ENCODE results near the gene ACAP1.

Gene ACAP1

GRCh38 chr17:7391307-7391706, 55.0 kb downstream of the ACAP1 start:
- no peak for TF ChIP-seq MAX (IDR thresholded peaks at IDR 0.05)
- TF ChIP-seq USF1 (IDR thresholded peaks at IDR 0.05), result no peak
- no peak for TF ChIP-seq TAF1 (IDR thresholded peaks at IDR 0.05; ENCODE audit: low read depth)
- TF ChIP-seq TCF12 (IDR thresholded peaks at IDR 0.05; ENCODE audit: low read depth), result no peak
- TF ChIP-seq EP300 (IDR thresholded peaks at IDR 0.05; ENCODE audit: borderline replicate concordance), result no peak
- no peak for TF ChIP-seq TEAD4 (IDR thresholded peaks at IDR 0.05)
- TF ChIP-seq CEBPB (IDR thresholded peaks at IDR 0.05), result no peak
- TF ChIP-seq REST (IDR thresholded peaks at IDR 0.05; ENCODE audit: low read depth), result no peak
- no peak for TF ChIP-seq EGR1 (IDR thresholded peaks at IDR 0.05)
- TF ChIP-seq NFIC (IDR thresholded peaks at IDR 0.05), result no peak
- TF ChIP-seq YY1 (IDR thresholded peaks at IDR 0.05; ENCODE audit: low read depth), result no peak
- no peak for TF ChIP-seq RAD21 (IDR thresholded peaks at IDR 0.05; ENCODE audit: low read depth)
- no peak for TF ChIP-seq CREB1 (IDR thresholded peaks at IDR 0.05; ENCODE audit: low read depth)
- no peak for TF ChIP-seq FOXM1 (IDR thresholded peaks at IDR 0.05; ENCODE audit: borderline replicate concordance, low read depth)
- TF ChIP-seq ZBTB7A (IDR thresholded peaks at IDR 0.05; ENCODE audit: low read depth), result no peak

- no peak for TF ChIP-seq TEAD4 (IDR thresholded peaks at IDR 0.05)
- TF ChIP-seq EGR1 (IDR thresholded peaks at IDR 0.05), result no peak
- no peak; the same call in 1 of the 2 replicates for TF ChIP-seq TAF1 (IDR thresholded peaks at IDR 0.05; ENCODE audit: low read depth)
- no peak for TF ChIP-seq YY1 (IDR thresholded peaks at IDR 0.05; ENCODE audit: low read depth)
- no peak for TF ChIP-seq ZBTB7A (IDR thresholded peaks at IDR 0.05; ENCODE audit: low read depth)
- no peak for TF ChIP-seq TCF12 (IDR thresholded peaks at IDR 0.05; ENCODE audit: low read depth)
- TF ChIP-seq USF1 (IDR thresholded peaks at IDR 0.05), result no peak
- no peak for TF ChIP-seq MAX (IDR thresholded peaks at IDR 0.05)
- TF ChIP-seq NFIC (IDR thresholded peaks at IDR 0.05), result no peak
- TF ChIP-seq CREB1 (IDR thresholded peaks at IDR 0.05; ENCODE audit: low read depth), result no peak
- no peak for TF ChIP-seq EP300 (IDR thresholded peaks at IDR 0.05; ENCODE audit: borderline replicate concordance)
- TF ChIP-seq REST (IDR thresholded peaks at IDR 0.05; ENCODE audit: low read depth), result no peak
- TF ChIP-seq RAD21 (IDR thresholded peaks at IDR 0.05; ENCODE audit: low read depth), result no peak
- no peak for TF ChIP-seq CEBPB (IDR thresholded peaks at IDR 0.05)
- TF ChIP-seq FOXM1 (IDR thresholded peaks at IDR 0.05; ENCODE audit: borderline replicate concordance, low read depth), result no peak
Observed at GRCh38 chr17:7392696-7393612, 56.6 kb downstream of the ACAP1 start.

- TF ChIP-seq EGR1 (IDR thresholded peaks at IDR 0.05), result no peak
- TF ChIP-seq MAX (IDR thresholded peaks at IDR 0.05), result peak; percentile 32; the same call in 1 of the 2 replicates
- peak; percentile 43; the same call in 1 of the 2 replicates for TF ChIP-seq TEAD4 (IDR thresholded peaks at IDR 0.05)
- TF ChIP-seq USF1 (IDR thresholded peaks at IDR 0.05), result no peak
- TF ChIP-seq TCF12 (IDR thresholded peaks at IDR 0.05; ENCODE audit: low read depth), result no peak
- TF ChIP-seq ZBTB7A (IDR thresholded peaks at IDR 0.05; ENCODE audit: low read depth), result peak; percentile 76
- TF ChIP-seq NFIC (IDR thresholded peaks at IDR 0.05), result no peak
- no peak for TF ChIP-seq CEBPB (IDR thresholded peaks at IDR 0.05)
- TF ChIP-seq RAD21 (IDR thresholded peaks at IDR 0.05; ENCODE audit: low read depth), result no peak
- no peak for TF ChIP-seq TAF1 (IDR thresholded peaks at IDR 0.05; ENCODE audit: low read depth)
Observed at GRCh38 chr17:7393613-7394451, 57.5 kb downstream of the ACAP1 start.
